DND-41 (cell line): ENCODE results near the gene CC2D2B.
A peak's percentile ranks its signal among the peaks of the same experiment; 100 is the strongest.

Experiments used
- ATAC-seq: fragments of 200-7000 bp; cut with Tn5 transposase; 3 replicates; pipeline ENCODE4 v1.9.1; 2021; ENCODE audit warnings: low read depth; ENCODE audit not compliant: insufficient read depth
- DNase-seq: peaks from one replicate; pipeline ENCODE4 v3.0.0-alpha.2; 2020
- H2AFZ ChIP-seq: 2 replicates; pipeline ENCODE4 v1.6.0; 2012; ENCODE audit warnings: low read depth, low read length
- H3K27ac ChIP-seq: 2 replicates; pipeline ENCODE4 v1.5.1; 2012; ENCODE audit warnings: low read length, inconsistent platforms
- H3K27me3 ChIP-seq: fragments of 200-600 bp; sonication (generic); 2 replicates; pipeline ENCODE4 v1.6.0; 2012; ENCODE audit warnings: low read length, mild to moderate bottlenecking, inconsistent platforms; ENCODE audit not compliant: insufficient read depth, poor library complexity
- H3K36me3 ChIP-seq: 2 replicates; pipeline ENCODE4 v1.5.1; 2012; ENCODE audit warnings: low read length, inconsistent platforms; ENCODE audit not compliant: insufficient read depth
- H3K4me1 ChIP-seq: 2 replicates; pipeline ENCODE4 v1.5.1; 2012; ENCODE audit warnings: mild to moderate bottlenecking, low read length; ENCODE audit not compliant: insufficient read depth
- H3K4me2 ChIP-seq: 2 replicates; pipeline ENCODE4 v1.6.0; 2012; ENCODE audit warnings: mild to moderate bottlenecking, moderate library complexity, low read length, inconsistent platforms; ENCODE audit not compliant: insufficient read depth
- H3K4me3 ChIP-seq, 2 experiments: fragments of 200-600 bp in 1 of 2; shearing (Covaris generic) in 1 of 2; 2 replicates each; pipeline ENCODE4 v1.5.1; 2012 to 2016; ENCODE audit warnings: inconsistent platforms in 2 of 2, low read length in 2 of 2, mild to moderate bottlenecking in 2 of 2, low read depth in 1 of 2, moderate library complexity in 1 of 2
- H3K79me2 ChIP-seq: 2 replicates; pipeline ENCODE4 v1.6.0; 2012; ENCODE audit warnings: low read length, inconsistent platforms; ENCODE audit not compliant: insufficient read depth
- H3K9ac ChIP-seq: 2 replicates; pipeline ENCODE4 v1.6.0; 2012; ENCODE audit warnings: low read depth, mild to moderate bottlenecking, inconsistent platforms, low read length, moderate library complexity
- H3K9me3 ChIP-seq: 2 replicates; pipeline ENCODE4 v1.5.1; 2012; ENCODE audit warnings: low read length, moderate library complexity, mild to moderate bottlenecking, inconsistent platforms; ENCODE audit not compliant: insufficient read depth, severe bottlenecking
- H4K20me1 ChIP-seq: 2 replicates; pipeline ENCODE4 v1.6.0; 2012; ENCODE audit warnings: low read length; ENCODE audit not compliant: insufficient read depth
- EZH2 ChIP-seq: IDR thresholded peaks from 3 replicates; pipeline ENCODE4 v1.6.1; 2012; ENCODE audit warnings: borderline replicate concordance, low read depth, mild to moderate bottlenecking, moderate library complexity, low read length, inconsistent platforms; ENCODE audit not compliant: severe bottlenecking
- TF ChIP-seq, protein P1 (sequence below): IDR thresholded peaks from 2 replicates; pipeline ENCODE4 v1.5.1; 2012; ENCODE audit warnings: borderline replicate concordance, low read length, moderate library complexity, mild to moderate bottlenecking; ENCODE audit not compliant: poor library complexity, severe bottlenecking; ENCODE audit errors: extremely low read depth

Gene CC2D2B

DNA sequence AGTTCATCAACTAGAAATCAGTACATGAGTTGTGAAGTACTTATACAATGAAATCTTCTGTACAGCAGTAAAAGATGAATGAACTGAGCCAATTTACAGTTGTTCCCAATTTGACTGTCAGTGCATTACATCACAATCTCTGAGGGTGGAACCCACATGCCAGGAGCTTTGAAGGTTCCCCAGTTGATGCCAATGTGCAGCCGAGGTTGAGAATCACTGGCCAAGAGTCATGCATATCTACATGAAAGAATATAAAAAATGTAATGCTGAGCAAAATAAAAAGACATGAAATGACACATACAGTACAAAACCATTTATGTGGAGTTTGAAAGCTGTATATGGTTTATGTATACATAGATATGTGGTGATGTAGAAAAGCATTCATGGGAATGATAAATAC, 113.6 kb downstream of the CC2D2B start:
- Histone ChIP-seq H3K4me1 (no peaks in the 10 kb centered on the region), H3K9me3 (no peaks in the 10 kb centered on the region), H2AFZ (no peak overlapping the region), H3K79me2 (no peaks in the 10 kb centered on the region), H3K4me3 (no peak overlapping the region), H3K27me3 (no peaks in the 10 kb centered on the region), H3K4me2 (no peak overlapping the region), H3K36me3 (no peaks in the 10 kb centered on the region), H4K20me1 (no peaks in the 10 kb centered on the region), H3K9ac (no peak overlapping the region), H3K27ac (no peak overlapping the region)
- ATAC-seq, result no peak
- DNase-seq, result no peak
- no peak for TF ChIP-seq EZH2
- TF ChIP-seq, protein P1, sequence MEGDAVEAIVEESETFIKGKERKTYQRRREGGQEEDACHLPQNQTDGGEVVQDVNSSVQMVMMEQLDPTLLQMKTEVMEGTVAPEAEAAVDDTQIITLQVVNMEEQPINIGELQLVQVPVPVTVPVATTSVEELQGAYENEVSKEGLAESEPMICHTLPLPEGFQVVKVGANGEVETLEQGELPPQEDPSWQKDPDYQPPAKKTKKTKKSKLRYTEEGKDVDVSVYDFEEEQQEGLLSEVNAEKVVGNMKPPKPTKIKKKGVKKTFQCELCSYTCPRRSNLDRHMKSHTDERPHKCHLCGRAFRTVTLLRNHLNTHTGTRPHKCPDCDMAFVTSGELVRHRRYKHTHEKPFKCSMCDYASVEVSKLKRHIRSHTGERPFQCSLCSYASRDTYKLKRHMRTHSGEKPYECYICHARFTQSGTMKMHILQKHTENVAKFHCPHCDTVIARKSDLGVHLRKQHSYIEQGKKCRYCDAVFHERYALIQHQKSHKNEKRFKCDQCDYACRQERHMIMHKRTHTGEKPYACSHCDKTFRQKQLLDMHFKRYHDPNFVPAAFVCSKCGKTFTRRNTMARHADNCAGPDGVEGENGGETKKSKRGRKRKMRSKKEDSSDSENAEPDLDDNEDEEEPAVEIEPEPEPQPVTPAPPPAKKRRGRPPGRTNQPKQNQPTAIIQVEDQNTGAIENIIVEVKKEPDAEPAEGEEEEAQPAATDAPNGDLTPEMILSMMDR, result no peak

GRCh38 chr10:96022739-96023138, 115.0 kb downstream of the CC2D2B start:
- Histone ChIP-seq H3K36me3 (no peaks in the 10 kb centered on the region), H3K4me1 (no peaks in the 10 kb centered on the region), H3K27me3 (no peaks in the 10 kb centered on the region), H4K20me1 (no peaks in the 10 kb centered on the region), H2AFZ (no peak overlapping the region), H3K27ac (no peak overlapping the region), H3K9me3 (no peaks in the 10 kb centered on the region), H3K9ac (no peak overlapping the region), H3K79me2 (no peaks in the 10 kb centered on the region), H3K4me3 (no peak overlapping the region), H3K4me2 (no peak overlapping the region)
- DNase-seq, result no peak
- TF ChIP-seq, protein P1, result no peak
- TF ChIP-seq EZH2, result no peak
- ATAC-seq, result no peak

DNA sequence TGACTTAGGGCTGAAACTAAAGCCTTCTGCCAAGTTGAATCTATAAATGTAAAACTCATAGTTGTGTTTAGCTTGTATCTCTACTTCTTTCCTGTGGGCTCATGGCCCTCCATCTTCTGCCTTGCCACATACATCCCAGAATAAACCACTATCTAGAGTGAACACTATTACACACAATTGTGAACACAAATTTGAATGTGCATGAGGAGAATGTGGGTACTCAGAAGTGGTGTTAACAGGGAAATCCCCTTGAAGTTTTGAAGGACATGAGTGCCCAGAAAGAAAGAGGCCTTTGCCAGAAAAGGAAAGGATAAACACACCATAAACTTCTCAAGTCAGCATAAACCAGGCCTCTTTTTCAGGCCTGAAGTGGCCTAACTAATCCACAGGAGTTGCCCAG, 115.4 kb downstream of the CC2D2B start:
- DNase-seq (no peak), ATAC-seq (no peak)
- H4K20me1 ChIP-seq, result no peaks in the 10 kb centered on the region
- TF ChIP-seq, protein P1, result no peak
- no peak for TF ChIP-seq EZH2
- H3K4me1 ChIP-seq, result no peaks in the 10 kb centered on the region
- no peak overlapping the region for H3K9ac ChIP-seq
- H3K4me2 ChIP-seq, result no peak overlapping the region
- no peaks in the 10 kb centered on the region for H3K9me3 ChIP-seq
- H3K27ac ChIP-seq, result no peak overlapping the region
- no peak overlapping the region for H2AFZ ChIP-seq
- H3K27me3 ChIP-seq, result no peaks in the 10 kb centered on the region
- no peaks in the 10 kb centered on the region for H3K36me3 ChIP-seq
- no peaks in the 10 kb centered on the region for H3K79me2 ChIP-seq
- H3K4me3 ChIP-seq, result no peak overlapping the region

GRCh38 chr10:96025566-96025965, 117.8 kb downstream of the CC2D2B start:
- H3K4me3 ChIP-seq, result no peak overlapping the region
- H3K4me1 ChIP-seq, result no peaks in the 10 kb centered on the region
- H2AFZ ChIP-seq, result no peak overlapping the region
- H3K4me2 ChIP-seq, result no peak overlapping the region
- ATAC-seq (peak; percentile 82), DNase-seq (peak; percentile 13)
- no peak overlapping the region for H3K27ac ChIP-seq
- no peak overlapping the region for H3K9ac ChIP-seq
- no peaks in the 10 kb centered on the region for H3K9me3 ChIP-seq
- H3K79me2 ChIP-seq, result no peaks in the 10 kb centered on the region
- H3K27me3 ChIP-seq, result no peaks in the 10 kb centered on the region
- H4K20me1 ChIP-seq, result no peaks in the 10 kb centered on the region
- H3K36me3 ChIP-seq, result no peaks in the 10 kb centered on the region
- TF ChIP-seq, protein P1, result peak; percentile 40
- no peak for TF ChIP-seq EZH2
